Hepatocyte (in vitro differentiated cells): Measurements from ENCODE around the gene HECW1. TPM values are rescaled to one million over a fixed set of nuclear protein-coding genes. Genes with fewer than 3 reads are reported as not detected.

Experiments
- DNase-seq: peaks from one replicate; pipeline ENCODE4 v3.0.0-alpha.2; 2016; ENCODE audit warnings: low spot score
- H2AFZ ChIP-seq: fragments of 200-600 bp; sonication (generic); 2 replicates; pipeline ENCODE4 v1.6.0; 2016; ENCODE audit warnings: antibody characterized with exemption, mild to moderate bottlenecking
- H3K27ac ChIP-seq: fragments of 200-600 bp; sonication (generic); 2 replicates; pipeline ENCODE4 v1.5.1; 2016; ENCODE audit warnings: mild to moderate bottlenecking
- H3K27me3 ChIP-seq: fragments of 200-600 bp; sonication (generic); 2 replicates; pipeline ENCODE4 v1.6.1; 2016
- H3K36me3 ChIP-seq: fragments of 200-600 bp; sonication (generic); replicated peaks from 2 replicates; pipeline ENCODE4 v1.5.1; 2016; ENCODE audit warnings: low read depth; ENCODE audit not compliant: insufficient read depth
- H3K4me1 ChIP-seq: fragments of 200-600 bp; sonication (generic); 2 replicates; pipeline ENCODE4 v1.5.1; 2016; ENCODE audit warnings: mild to moderate bottlenecking, moderate library complexity; ENCODE audit not compliant: insufficient read depth
- H3K4me2 ChIP-seq: fragments of 200-600 bp; sonication (generic); 2 replicates; pipeline ENCODE4 v1.6.0; 2016
- H3K4me3 ChIP-seq: fragments of 200-600 bp; sonication (generic); 2 replicates; pipeline ENCODE4 v1.5.1; 2016; ENCODE audit warnings: mild to moderate bottlenecking
- H3K79me2 ChIP-seq: fragments of 200-600 bp; sonication (generic); 2 replicates; pipeline ENCODE4 v1.6.0; 2017; ENCODE audit warnings: mild to moderate bottlenecking
- H3K9me2 ChIP-seq: fragments of 200-600 bp; sonication (generic); replicated peaks from 2 replicates; pipeline ENCODE4 v1.6.0; 2017; ENCODE audit warnings: mild to moderate bottlenecking; ENCODE audit not compliant: insufficient read depth
- H3K9me3 ChIP-seq: fragments of 200-600 bp; sonication (generic); 2 replicates; pipeline ENCODE4 v1.5.1; 2016; ENCODE audit warnings: low read depth, mild to moderate bottlenecking
- H4K20me1 ChIP-seq: fragments of 200-600 bp; sonication (generic); 2 replicates; pipeline ENCODE4 v1.6.0; 2016; ENCODE audit warnings: mild to moderate bottlenecking; ENCODE audit not compliant: insufficient read depth, poor library complexity, severe bottlenecking
- EZH2 ChIP-seq: fragments of 200-600 bp; sonication (generic); IDR thresholded peaks from 2 replicates; pipeline ENCODE4 v1.6.1; 2016; ENCODE audit warnings: antibody characterized with exemption, mild to moderate bottlenecking, borderline replicate concordance
- EZH2phosphoT487 ChIP-seq: fragments of 200-600 bp; sonication (generic); IDR thresholded peaks from one replicate; pipeline ENCODE4 v1.6.1; 2018; ENCODE audit warnings: antibody characterized with exemption, mild to moderate bottlenecking, low read depth, moderate library complexity; ENCODE audit not compliant: unreplicated experiment, severe bottlenecking
- WGBS: methylation state at CpG from one replicate; pipeline ENCODE4 v1.1.6; 2016; ENCODE audit warnings: low lambda C conversion rate; ENCODE audit errors: missing lambda C conversion rate; 5-methylcytosine and 5-hydroxymethylcytosine counted together
- polyA plus RNA-seq: library from polyadenylated mRNA; unstranded; fragments of >200 nt; fragmentation: Nextera tagmentation; extraction: Ambion mirVana; gene quantifications from 2 replicates; pipeline ENCODE4 v1.2.1, GENCODE V29; 2016
- total RNA-seq: library from RNA; depleted of rRNA; stranded (reverse); fragments of >200 nt; gene quantifications from 2 replicates; pipeline ENCODE4 v1.2.3, GENCODE V29; 2014
- TF ChIP-seq, protein P1 (sequence below): fragments of 200-600 bp; sonication (generic); IDR thresholded peaks from 2 replicates; pipeline ENCODE4 v1.5.1; 2016; ENCODE audit warnings: antibody characterized with exemption, mild to moderate bottlenecking; ENCODE audit not compliant: poor library complexity

Gene HECW1
- total and polyA plus RNA-seq, 2 experiments from 2014 or later: 1.5 to 7.6 TPM

DNA sequence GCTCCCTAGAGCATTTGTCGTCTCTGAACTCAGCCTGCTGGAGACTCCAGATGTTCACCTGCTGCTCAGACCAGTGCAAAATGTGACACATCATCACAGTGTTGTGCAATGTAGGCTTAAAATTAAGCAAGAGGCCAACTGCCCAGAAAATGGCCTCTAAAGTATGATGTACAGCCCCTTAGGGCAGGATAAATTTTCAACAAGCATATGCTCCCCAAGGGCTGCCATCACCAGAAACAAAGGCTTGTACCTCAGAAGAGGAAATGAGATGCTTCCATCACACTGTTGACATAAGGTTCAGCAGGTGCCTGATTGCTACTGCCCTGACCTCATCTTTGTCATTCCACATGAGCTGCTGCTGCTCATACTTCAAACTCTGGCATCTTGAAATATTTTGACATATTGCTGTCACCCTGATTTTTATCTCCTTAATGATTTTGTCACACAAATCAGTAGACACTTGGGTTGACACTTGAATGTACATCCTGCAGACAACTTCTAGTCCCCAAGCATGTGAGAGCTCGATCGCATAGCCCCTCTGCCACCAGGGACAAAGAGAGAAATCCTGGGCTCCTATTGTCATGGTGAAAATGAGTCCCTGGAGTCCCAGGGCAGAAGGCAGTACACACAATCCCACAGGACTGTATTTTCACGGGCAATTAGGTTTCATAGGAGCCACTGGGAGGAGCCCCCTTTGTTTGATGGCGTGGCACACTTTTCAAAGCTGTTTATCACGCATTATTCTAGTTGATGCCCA, 250.8 kb downstream of the HECW1 start:
- WGBS: 83% methylated on average over 6 of the region's 6 CpGs
- no peak for DNase-seq
- no peak overlapping the region for H3K27ac ChIP-seq

DNA sequence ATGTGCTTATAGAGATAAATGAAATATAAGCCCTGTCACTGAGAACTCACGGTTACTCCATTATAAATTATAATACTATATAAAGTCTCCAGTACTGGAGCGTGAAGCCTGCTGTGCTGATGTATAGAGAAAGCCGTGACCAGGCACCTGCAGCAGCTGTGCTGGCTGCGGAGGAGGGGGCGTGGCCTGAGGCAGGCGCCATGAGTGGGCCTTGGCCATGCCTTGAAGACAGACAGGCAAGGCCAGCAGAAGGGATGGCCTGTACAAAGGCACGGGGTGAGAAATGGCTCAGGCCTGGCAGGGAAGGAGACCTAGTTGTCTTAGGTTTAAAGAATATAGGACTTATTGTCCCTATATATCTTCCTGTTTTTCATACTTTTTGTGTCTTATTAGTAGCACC, 251.9 kb downstream of the HECW1 start:
- no peaks in the 10 kb centered on the region for H3K9me2 ChIP-seq
- DNase-seq: no peak
- 96% methylated on average over 7 of the region's 7 CpGs for WGBS

More for the DNA sequence above, 250.8 kb downstream of the HECW1 start:
- no peaks in the 10 kb centered on the region for H4K20me1 ChIP-seq
- H3K27me3 ChIP-seq: no peaks in the 10 kb centered on the region
- TF ChIP-seq, protein P1, sequence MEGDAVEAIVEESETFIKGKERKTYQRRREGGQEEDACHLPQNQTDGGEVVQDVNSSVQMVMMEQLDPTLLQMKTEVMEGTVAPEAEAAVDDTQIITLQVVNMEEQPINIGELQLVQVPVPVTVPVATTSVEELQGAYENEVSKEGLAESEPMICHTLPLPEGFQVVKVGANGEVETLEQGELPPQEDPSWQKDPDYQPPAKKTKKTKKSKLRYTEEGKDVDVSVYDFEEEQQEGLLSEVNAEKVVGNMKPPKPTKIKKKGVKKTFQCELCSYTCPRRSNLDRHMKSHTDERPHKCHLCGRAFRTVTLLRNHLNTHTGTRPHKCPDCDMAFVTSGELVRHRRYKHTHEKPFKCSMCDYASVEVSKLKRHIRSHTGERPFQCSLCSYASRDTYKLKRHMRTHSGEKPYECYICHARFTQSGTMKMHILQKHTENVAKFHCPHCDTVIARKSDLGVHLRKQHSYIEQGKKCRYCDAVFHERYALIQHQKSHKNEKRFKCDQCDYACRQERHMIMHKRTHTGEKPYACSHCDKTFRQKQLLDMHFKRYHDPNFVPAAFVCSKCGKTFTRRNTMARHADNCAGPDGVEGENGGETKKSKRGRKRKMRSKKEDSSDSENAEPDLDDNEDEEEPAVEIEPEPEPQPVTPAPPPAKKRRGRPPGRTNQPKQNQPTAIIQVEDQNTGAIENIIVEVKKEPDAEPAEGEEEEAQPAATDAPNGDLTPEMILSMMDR: no peak
- TF ChIP-seq EZH2: no peak
- no peak for TF ChIP-seq EZH2phosphoT487
- no peak overlapping the region for H2AFZ ChIP-seq
- no peaks in the 10 kb centered on the region for H3K4me1 ChIP-seq
- no peaks in the 10 kb centered on the region for H3K9me3 ChIP-seq
- no peaks in the 10 kb centered on the region for H3K9me2 ChIP-seq
- H3K4me3 ChIP-seq: no peak overlapping the region
- H3K79me2 ChIP-seq: no peaks in the 10 kb centered on the region
- no peak overlapping the region for H3K4me2 ChIP-seq
- H3K36me3 ChIP-seq: no peaks in the 10 kb centered on the region

DNA sequence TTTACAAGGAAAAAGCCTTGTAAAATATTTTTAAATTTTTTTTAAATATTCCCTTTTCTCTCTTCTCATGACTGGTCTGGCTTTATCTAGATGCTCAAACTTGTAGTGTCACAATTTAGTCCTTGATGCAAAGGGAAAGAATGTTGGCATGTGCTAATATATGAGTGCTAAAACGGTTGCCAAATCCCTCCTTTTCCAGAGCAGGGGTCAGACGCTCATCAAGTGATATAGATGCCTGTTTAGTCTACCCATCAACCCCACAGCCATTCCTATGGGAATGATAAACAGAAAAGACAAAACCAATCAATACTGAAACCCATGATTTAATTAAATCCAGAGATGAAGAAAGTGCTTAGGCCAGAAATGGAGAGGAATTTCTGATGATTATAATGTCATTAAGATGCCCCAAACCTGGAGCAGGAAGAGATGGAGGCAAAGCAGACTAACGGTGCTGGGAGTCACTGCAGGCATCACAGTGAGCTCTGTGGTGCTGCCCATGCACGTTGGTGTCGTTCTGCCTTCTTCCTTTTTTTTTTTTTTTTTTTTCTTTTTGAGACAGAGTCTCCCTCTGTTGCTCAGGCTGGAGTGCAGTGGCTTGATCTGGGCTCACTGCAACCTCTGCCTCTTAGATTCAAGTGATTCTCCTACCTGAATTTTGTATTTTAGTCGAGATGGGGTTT, 260.4 kb downstream of the HECW1 start:
- Histone ChIP-seq H3K36me3 (no peaks in the 10 kb centered on the region), H2AFZ (no peak overlapping the region)
- no peak for DNase-seq

More for the DNA sequence above, 251.9 kb downstream of the HECW1 start:
- no peak overlapping the region for H3K4me2 ChIP-seq
- no peaks in the 10 kb centered on the region for H3K79me2 ChIP-seq
- no peaks in the 10 kb centered on the region for H3K27me3 ChIP-seq
- no peaks in the 10 kb centered on the region for H3K4me1 ChIP-seq
- no peaks in the 10 kb centered on the region for H3K9me3 ChIP-seq
- no peak overlapping the region for H2AFZ ChIP-seq
- no peaks in the 10 kb centered on the region for H4K20me1 ChIP-seq
- TF ChIP-seq, protein P1: no peak
- TF ChIP-seq EZH2phosphoT487 (no peak), EZH2 (no peak)
- H3K36me3 ChIP-seq: no peaks in the 10 kb centered on the region
- H3K4me3 ChIP-seq: no peak overlapping the region
- H3K27ac ChIP-seq: no peak overlapping the region

More for the DNA sequence above, 260.4 kb downstream of the HECW1 start:
- H3K4me1 ChIP-seq: no peaks in the 10 kb centered on the region
- H3K79me2 ChIP-seq: no peaks in the 10 kb centered on the region
- H3K27ac ChIP-seq: no peak overlapping the region
- no peaks in the 10 kb centered on the region for H4K20me1 ChIP-seq
- H3K9me3 ChIP-seq: no peaks in the 10 kb centered on the region
- no peaks in the 10 kb centered on the region for H3K9me2 ChIP-seq
- no peak overlapping the region for H3K4me2 ChIP-seq
- no peak overlapping the region for H3K4me3 ChIP-seq
- no peak for TF ChIP-seq EZH2phosphoT487
- TF ChIP-seq, protein P1: no peak
- no peak for TF ChIP-seq EZH2
- no peaks in the 10 kb centered on the region for H3K27me3 ChIP-seq
- 36% methylated on average over 6 of the region's 6 CpGs for WGBS
